ENCODE data around the gene SCN10A.

- TF ChIP-seq MXI1 (IDR thresholded peaks at IDR 0.05; ENCODE audit: low read depth, low read length) = no peak
- TF ChIP-seq, protein P1, sequence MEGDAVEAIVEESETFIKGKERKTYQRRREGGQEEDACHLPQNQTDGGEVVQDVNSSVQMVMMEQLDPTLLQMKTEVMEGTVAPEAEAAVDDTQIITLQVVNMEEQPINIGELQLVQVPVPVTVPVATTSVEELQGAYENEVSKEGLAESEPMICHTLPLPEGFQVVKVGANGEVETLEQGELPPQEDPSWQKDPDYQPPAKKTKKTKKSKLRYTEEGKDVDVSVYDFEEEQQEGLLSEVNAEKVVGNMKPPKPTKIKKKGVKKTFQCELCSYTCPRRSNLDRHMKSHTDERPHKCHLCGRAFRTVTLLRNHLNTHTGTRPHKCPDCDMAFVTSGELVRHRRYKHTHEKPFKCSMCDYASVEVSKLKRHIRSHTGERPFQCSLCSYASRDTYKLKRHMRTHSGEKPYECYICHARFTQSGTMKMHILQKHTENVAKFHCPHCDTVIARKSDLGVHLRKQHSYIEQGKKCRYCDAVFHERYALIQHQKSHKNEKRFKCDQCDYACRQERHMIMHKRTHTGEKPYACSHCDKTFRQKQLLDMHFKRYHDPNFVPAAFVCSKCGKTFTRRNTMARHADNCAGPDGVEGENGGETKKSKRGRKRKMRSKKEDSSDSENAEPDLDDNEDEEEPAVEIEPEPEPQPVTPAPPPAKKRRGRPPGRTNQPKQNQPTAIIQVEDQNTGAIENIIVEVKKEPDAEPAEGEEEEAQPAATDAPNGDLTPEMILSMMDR (IDR thresholded peaks at IDR 0.05) = no peak
- no peak for TF ChIP-seq REST (IDR thresholded peaks at IDR 0.05; ENCODE audit: low read depth, low read length)
- TF ChIP-seq POLR2AphosphoS5 (IDR thresholded peaks at IDR 0.05; ENCODE audit: low read depth, low read length) = no peak
- TF ChIP-seq, protein P2, sequence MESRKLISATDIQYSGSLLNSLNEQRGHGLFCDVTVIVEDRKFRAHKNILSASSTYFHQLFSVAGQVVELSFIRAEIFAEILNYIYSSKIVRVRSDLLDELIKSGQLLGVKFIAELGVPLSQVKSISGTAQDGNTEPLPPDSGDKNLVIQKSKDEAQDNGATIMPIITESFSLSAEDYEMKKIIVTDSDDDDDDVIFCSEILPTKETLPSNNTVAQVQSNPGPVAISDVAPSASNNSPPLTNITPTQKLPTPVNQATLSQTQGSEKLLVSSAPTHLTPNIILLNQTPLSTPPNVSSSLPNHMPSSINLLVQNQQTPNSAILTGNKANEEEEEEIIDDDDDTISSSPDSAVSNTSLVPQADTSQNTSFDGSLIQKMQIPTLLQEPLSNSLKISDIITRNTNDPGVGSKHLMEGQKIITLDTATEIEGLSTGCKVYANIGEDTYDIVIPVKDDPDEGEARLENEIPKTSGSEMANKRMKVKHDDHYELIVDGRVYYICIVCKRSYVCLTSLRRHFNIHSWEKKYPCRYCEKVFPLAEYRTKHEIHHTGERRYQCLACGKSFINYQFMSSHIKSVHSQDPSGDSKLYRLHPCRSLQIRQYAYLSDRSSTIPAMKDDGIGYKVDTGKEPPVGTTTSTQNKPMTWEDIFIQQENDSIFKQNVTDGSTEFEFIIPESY (IDR thresholded peaks at IDR 0.05; ENCODE audit: borderline replicate concordance, low read depth) = no peak
Observed at GRCh38 chr3:38648024-38648658, 167.9 kb downstream of the SCN10A start.

All from SK-N-SH (cell line).